ENCODE measurements around the gene PTPRE.
"Not testable (repeated sequence)": the region's sequence is repeated elsewhere in the genome, so short reads cannot be mapped to it uniquely, and the experiment has no call there.

Gene PTPRE

GRCh38 chr10:128080641-128081040, 173.7 kb downstream of the PTPRE start:
- DNase-seq: no peak

- DNase-seq: no peak
Measured at GRCh38 chr10:128081222-128081621, 174.3 kb downstream of the PTPRE start.

DNA sequence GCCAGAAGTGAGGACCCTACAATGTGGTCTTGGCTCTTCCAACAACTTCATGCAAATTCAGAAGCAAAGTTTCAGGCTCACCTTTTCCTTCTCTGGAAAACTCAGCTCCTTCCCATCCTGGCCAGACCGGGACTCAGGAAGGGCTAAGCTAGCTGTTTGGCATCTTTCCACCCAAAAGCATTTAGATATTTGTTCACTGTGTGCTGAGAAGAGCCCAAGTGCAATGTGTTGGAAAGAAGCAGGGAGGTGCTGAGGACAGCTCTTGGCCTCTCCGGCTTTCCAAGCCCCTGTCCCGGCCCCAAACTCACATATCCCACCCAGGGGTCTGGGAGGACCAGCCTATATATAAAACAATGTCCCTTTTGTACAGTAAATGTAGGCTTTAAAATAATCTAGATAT, 174.8 kb downstream of the PTPRE start:
- no peak for DNase-seq

GRCh38 chr10:128083191-128083895, 176.4 kb downstream of the PTPRE start:
- no peak for DNase-seq

GRCh38 chr10:128084364-128084763, 177.5 kb downstream of the PTPRE start:
- DNase-seq: no peak

DNA sequence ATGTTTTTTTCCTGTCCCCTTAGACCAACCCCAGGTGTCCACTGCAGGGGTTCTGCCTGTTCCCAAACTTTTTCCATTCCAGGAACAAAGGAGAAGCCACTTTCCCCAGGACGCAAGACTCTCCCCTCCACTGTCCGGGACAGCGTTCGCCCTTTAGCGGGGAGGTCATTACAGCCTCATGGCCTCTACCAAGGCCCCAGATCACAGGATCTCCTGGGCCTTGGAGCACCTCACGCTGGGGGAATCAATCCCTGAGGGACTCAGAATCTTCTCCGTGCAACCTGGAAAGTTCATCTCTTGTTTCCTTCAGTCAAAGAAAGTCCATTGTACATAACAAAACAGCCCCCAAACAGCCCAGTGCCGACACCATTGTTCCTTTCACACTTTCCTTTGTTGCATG, 178.1 kb downstream of the PTPRE start:
- no peak for DNase-seq

DNA sequence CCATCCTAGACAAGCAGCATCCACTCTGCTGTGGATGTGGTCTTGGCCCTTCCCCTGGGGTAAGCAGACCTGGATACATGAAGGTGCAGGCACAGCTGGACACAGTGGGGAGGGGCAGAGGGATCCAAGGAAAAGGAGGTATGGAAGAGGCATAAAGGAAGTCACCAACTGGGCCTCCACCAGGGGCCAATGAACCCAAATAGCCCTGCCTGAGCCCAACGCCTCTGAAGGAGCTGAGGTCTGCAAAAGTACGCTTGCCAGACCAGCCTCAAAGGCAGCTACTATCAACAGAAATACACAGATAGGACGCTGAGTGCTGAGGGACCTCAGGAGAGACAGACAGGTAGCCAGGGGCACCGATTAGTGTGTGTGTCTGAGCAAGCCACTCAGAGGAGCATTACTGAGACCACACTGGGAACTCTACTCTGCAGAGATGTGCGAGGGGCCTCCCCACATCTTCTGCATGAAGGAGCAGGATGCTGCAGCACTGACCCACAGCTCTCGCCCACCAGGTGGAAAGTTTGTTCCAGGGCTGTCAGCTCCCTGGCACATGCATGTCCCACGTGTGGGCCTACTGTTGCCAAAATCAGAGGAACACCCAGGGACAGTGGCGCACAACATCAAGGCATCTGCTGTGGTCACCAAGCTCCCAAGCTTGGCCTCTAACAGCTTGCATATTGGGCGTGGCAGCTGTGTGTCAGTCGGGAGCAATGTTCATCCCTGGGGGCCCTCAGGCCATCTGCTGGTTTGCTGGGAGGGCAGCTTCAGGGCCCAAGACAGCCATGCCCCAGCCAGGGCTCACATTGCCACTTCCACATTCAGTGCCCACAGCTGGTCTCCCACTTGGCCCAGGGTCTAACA, 179.3 kb downstream of the PTPRE start:
- DNase-seq: no peak

GRCh38 chr10:128087146-128087883, 180.4 kb downstream of the PTPRE start:
- no peak for DNase-seq

- DNase-seq: no peak
Measured at GRCh38 chr10:128087884-128088709, 181.2 kb downstream of the PTPRE start.

DNA sequence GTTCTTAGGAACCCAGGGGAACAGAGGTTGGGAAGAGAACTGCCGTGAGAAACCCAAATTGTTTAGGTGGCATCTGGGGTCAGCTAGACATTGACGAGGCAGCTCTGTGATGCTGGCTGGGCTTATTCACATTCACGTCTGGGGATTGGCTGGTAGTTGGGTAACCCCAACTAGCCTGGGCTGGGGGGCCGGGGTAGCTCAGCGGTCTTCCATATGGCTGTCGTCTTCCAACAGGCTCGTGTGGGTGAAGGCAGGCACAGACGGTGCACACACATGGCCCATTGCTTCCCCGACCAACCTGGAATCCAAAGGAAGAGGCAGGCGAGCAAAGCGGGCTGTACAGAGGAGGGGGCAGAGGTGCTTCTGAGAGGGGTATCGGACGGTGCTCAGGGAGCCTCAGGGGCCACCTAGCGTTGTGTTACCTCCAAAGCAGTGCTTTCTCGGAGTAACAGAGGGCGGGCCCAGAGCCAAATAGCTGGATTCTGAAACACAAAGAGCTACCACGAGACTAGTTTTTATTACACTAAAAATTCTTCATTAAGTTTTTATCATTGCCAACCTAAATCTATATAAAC, 184.8 kb downstream of the PTPRE start:
- DNase-seq: no peak

DNA sequence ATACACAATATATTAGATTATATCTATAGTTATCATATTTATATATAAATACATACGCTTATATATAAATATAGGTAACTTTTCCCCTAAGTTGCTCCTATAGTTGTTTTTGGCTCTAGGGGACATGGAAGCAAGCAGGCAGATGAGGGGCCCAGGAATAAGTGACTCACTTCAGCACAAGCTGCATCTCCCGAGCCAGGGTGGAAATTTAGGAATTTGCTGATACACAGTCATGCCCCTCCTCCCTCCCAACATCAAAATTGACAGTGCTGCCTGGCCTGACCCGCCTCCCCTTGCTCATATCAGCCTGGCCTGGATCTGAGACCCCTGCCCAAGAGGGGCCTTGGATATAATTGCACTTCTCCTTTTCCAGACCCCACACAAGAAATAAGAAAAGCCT, 185.6 kb downstream of the PTPRE start:
- no peak for DNase-seq

DNA sequence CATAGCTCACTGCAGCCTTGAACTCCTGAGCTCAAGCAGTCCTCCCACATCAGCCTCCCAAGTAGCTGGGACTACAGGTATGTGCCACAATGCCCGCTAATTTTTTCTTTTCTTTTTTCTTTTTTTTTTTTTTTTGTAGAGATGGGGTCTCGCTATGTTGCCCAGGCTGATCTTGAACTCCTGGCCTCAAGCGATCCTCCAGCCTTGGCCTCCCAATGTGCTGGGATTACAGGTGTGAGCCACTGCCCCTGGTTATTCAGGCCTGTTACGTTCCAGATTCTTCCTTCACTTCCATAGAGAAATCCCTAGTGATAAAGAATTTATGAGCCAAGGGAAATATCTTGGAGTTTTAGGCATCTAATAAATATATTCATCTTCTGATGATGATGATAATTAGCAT, 187.7 kb downstream of the PTPRE start:
- not testable (repeated sequence) for DNase-seq

DNA sequence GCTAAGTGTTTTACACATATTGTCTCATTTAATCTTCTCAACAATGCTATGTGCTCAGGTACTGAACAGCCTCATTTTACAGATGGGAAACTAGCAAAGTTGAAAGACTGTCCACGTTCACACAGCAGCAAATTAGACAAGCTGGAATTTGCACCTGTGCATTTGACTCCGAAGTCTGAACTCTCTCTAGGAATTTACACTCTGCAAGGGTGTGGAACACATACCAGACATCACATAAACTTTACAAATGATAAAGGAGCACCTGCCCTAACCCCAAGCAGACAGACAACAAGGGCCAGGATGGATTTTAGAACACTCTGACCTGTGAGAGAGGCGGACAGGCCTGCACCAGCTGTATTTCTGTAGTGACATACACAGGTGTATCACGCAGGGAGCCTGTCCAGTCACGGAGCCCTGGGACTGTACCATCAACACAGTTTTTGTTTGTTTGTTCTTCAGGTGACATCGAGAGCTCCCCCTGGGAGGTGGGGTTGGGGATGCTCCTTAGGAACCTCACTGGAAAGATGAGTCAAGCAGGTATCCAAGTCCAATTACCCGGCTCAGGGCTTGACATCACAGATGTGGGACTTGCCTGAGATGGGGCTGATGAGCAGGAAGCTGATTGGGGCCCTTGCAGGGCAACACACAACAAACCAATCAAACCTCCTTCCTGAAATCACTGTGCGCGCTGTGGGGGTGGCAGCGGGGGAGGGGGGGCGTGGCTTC, 188.3 kb downstream of the PTPRE start:
- DNase-seq: no peak

GRCh38 chr10:128095753-128096469, 189.0 kb downstream of the PTPRE start:
- no peak for DNase-seq

GRCh38 chr10:128096486-128097199, 189.7 kb downstream of the PTPRE start:
- DNase-seq: no peak

DNA sequence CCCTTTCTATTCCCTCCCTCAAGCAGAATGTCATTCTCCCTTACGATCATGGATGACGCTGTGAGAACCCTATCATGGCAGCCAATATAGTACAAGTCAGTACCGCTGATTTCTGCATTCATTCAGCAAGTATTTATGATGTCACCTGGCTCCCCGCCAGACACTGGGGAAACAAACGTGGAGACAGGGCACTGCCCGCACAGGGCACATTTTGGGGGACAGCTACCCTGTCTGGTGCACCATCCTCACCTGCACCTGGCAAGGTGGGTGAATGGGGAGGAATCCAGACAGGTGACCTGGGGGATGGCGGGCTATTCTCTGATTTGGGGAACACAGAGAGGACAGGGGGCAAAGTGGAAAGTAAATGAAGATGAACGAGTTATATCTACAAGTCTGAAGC, 190.9 kb downstream of the PTPRE start:
- DNase-seq: no peak

- DNase-seq: no peak
Measured at GRCh38 chr10:128098631-128099030, 191.7 kb downstream of the PTPRE start.

GRCh38 chr10:128099901-128100300, 193.0 kb downstream of the PTPRE start:
- DNase-seq: no peak

- no peak for DNase-seq
Measured at GRCh38 chr10:128101901-128102300, 195.0 kb downstream of the PTPRE start.

Measured in effector CD8-positive, alpha-beta T cell (primary cell).